Stimulated activated naive B cell treated with anti-CD40 and anti-IgM and Interleukin-4, amounts not matched to agents 10 μg/mL and 1 μg/mL and 100 μg/mL, for 72 hours (primary cell): ENCODE results near the gene SCP2.
"Not testable (repeated sequence)": the region's sequence is repeated elsewhere in the genome, so short reads cannot be mapped to it uniquely, and the experiment has no call there.

ENCODE experiments used
- ATAC-seq, 2 donors: fragments of 150-1000 bp; cut with Tn5 transposase; replicated peaks; 2 replicates each; pipeline ENCODE4 v1.10.0; 2021; ENCODE audit warnings: moderate library complexity in 1 of 2
- DNase-seq: peaks from one replicate; pipeline ENCODE4 v3.0.0; 2021
- H3K27ac Mint-ChIP-seq: one replicate; pipeline ENCODE4 v1.8.0; 2022; ENCODE audit warnings: mild to moderate bottlenecking, mixed read lengths
- H3K27me3 Mint-ChIP-seq, 2 donors: one replicate each; pipeline ENCODE4 v1.8.0; 2022; ENCODE audit warnings: mixed read lengths in 2 of 2
- H3K36me3 Mint-ChIP-seq, 2 donors: one replicate each; pipeline ENCODE4 v1.8.0; 2022; ENCODE audit warnings: mixed read lengths in 2 of 2, mild to moderate bottlenecking in 1 of 2
- H3K4me1 Mint-ChIP-seq, 2 donors: one replicate each; pipeline ENCODE4 v1.8.0; 2022; ENCODE audit warnings: mixed read lengths in 2 of 2, mild to moderate bottlenecking in 1 of 2
- H3K4me3 Mint-ChIP-seq, 2 donors: one replicate each; pipeline ENCODE4 v1.8.0; 2022; ENCODE audit warnings: mild to moderate bottlenecking in 2 of 2, mixed read lengths in 2 of 2, moderate library complexity in 1 of 2
- H3K9me3 Mint-ChIP-seq, 2 donors: one replicate each; pipeline ENCODE4 v1.8.0; 2022; ENCODE audit warnings: mixed read lengths in 2 of 2, mild to moderate bottlenecking in 1 of 2

The SCP2 gene

GRCh38 chr1:52973841-52974240 lies 46.8 kb downstream of the SCP2 start:
- no peaks in the 10 kb centered on the region for H3K27me3 Mint-ChIP-seq
- H3K4me3 Mint-ChIP-seq = no peak overlapping the region

GRCh38 chr1:52976183-52977035 lies 49.3 kb downstream of the SCP2 start:
- no peaks in the 10 kb centered on the region for H3K9me3 Mint-ChIP-seq
- no peak overlapping the region for H3K4me3 Mint-ChIP-seq
- peaks cover 2 to 4% of the 10 kb centered on the region in 2 donors for H3K36me3 Mint-ChIP-seq
- peaks cover 0 to 3% of the 10 kb centered on the region in 2 donors for H3K4me1 Mint-ChIP-seq
- no peaks in the 10 kb centered on the region for H3K27me3 Mint-ChIP-seq
- DNase-seq = no peak
- H3K27ac Mint-ChIP-seq = no peak overlapping the region
- no peak for ATAC-seq

More at GRCh38 chr1:52973841-52974240, 46.8 kb downstream of the SCP2 start:
- peaks cover 0 to 3% of the 10 kb centered on the region in 2 donors for H3K4me1 Mint-ChIP-seq
- no peaks in the 10 kb centered on the region for H3K9me3 Mint-ChIP-seq
- ATAC-seq (no peak), DNase-seq (no peak)
- H3K36me3 Mint-ChIP-seq = peaks cover 2 to 4% of the 10 kb centered on the region in 2 donors
- H3K27ac Mint-ChIP-seq = no peak overlapping the region

DNA sequence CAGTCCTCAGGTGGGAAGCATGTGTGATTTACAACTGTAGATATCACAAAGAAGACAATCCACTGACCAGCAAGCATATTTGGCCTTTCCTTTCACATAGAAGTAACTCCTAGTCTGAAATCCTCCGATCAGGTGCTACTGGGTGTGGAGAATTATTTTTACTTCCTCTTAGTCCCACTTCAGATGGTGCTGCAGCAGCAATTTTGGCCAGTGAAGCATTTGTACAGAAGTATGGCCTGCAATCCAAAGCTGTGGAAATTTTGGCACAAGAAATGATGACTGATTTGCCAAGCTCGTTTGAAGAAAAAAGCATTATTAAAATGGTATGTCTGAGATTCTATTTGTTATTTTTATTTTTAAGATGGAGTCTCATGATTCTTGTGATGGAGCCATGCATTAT lies 51.0 kb downstream of the SCP2 start:
- no peak overlapping the region for H3K4me3 Mint-ChIP-seq
- peaks cover 3 to 6% of the 10 kb centered on the region in 2 donors for H3K9me3 Mint-ChIP-seq
- peaks cover 4 to 15% of the 10 kb centered on the region in 2 donors for H3K36me3 Mint-ChIP-seq
- H3K27me3 Mint-ChIP-seq = no peaks in the 10 kb centered on the region
- ATAC-seq (no peak), DNase-seq (no peak)
- peaks cover 0 to 3% of the 10 kb centered on the region in 2 donors for H3K4me1 Mint-ChIP-seq
- H3K27ac Mint-ChIP-seq = no peak overlapping the region

GRCh38 chr1:52992733-52993132 lies 65.7 kb downstream of the SCP2 start:
- H3K9me3 Mint-ChIP-seq, H3K4me3 Mint-ChIP-seq, ATAC-seq, H3K27ac Mint-ChIP-seq, H3K4me1 Mint-ChIP-seq, DNase-seq: not testable (repeated sequence)
- H3K36me3 Mint-ChIP-seq = peaks cover 10 to 16% of the 10 kb centered on the region in 2 donors
- peaks cover 0 to 21% of the 10 kb centered on the region in 2 donors for H3K27me3 Mint-ChIP-seq

- peaks cover 0 to 21% of the 10 kb centered on the region in 2 donors for H3K27me3 Mint-ChIP-seq
- no peak for ATAC-seq
- H3K4me1 Mint-ChIP-seq = no peaks in the 10 kb centered on the region
- H3K9me3 Mint-ChIP-seq = no peaks in the 10 kb centered on the region
- H3K27ac Mint-ChIP-seq = no peak overlapping the region
- no peak for DNase-seq
- no peak overlapping the region for H3K4me3 Mint-ChIP-seq
- peaks cover 10 to 16% of the 10 kb centered on the region in 2 donors for H3K36me3 Mint-ChIP-seq
These were observed 67.6 kb downstream of the SCP2 start for GRCh38 chr1:52994656-52995055.

DNA sequence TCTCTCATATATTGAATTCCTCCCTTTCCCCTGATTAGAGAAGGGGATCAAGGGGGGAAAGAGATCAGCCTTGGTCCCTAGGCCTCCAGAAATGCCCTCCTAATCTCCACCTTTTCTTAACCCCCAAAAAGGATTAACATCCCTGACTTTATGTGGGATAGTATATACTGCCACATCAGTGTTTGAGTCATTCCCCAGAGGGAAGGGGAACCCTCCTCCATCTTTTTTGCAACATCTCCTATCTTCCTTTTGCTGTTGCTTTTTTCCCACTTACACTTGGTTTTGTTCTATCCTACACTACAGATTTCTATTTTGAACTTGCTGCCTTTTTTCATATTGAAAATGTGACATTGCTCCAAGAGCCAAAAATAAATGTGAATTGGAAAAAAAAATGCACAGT lies 69.6 kb downstream of the SCP2 start:
- H3K4me1 Mint-ChIP-seq = no peaks in the 10 kb centered on the region
- H3K27ac Mint-ChIP-seq = no peak overlapping the region
- no peak for ATAC-seq
- no peak for DNase-seq
- peaks cover 0 to 16% of the 10 kb centered on the region in 2 donors for H3K27me3 Mint-ChIP-seq
- no peak overlapping the region for H3K4me3 Mint-ChIP-seq
- H3K36me3 Mint-ChIP-seq = peaks cover 10 to 16% of the 10 kb centered on the region in 2 donors
- H3K9me3 Mint-ChIP-seq = no peaks in the 10 kb centered on the region

DNA sequence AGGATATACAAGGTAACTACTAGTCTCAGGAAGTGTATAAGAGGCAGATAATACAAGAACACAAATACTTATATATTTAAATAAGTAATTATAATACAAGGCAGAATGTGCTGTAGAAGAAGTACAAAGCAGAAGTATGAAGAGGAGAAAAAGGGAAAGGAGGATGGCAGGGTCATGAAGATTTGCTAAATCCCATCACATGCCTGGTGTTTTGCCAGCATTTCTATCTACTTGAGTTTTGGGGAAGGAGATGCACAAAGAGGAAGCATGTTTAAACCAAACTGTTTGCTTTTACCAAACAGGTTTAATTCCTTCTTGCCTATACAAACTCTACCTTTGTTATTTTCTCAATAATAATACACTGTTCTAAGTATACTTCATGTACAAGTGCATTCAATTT lies 74.1 kb downstream of the SCP2 start:
- DNase-seq = no peak
- no peak for ATAC-seq
- H3K4me3 Mint-ChIP-seq = no peak overlapping the region
- no peak overlapping the region for H3K27ac Mint-ChIP-seq
- peaks cover 11 to 26% of the 10 kb centered on the region in 2 donors for H3K27me3 Mint-ChIP-seq
- no peaks in the 10 kb centered on the region for H3K4me1 Mint-ChIP-seq
- peaks cover 6 to 22% of the 10 kb centered on the region in 2 donors for H3K36me3 Mint-ChIP-seq
- H3K9me3 Mint-ChIP-seq = peaks cover 3% of the 10 kb centered on the region in 2 donors

- Mint-ChIP-seq H3K36me3 (peaks cover 5 to 17% of the 10 kb centered on the region in 2 donors), H3K27me3 (peaks cover 20 to 34% of the 10 kb centered on the region in 2 donors)
- not testable (repeated sequence) for DNase-seq, H3K4me3 Mint-ChIP-seq, ATAC-seq, H3K4me1 Mint-ChIP-seq, H3K27ac Mint-ChIP-seq, H3K9me3 Mint-ChIP-seq
These were observed 79.5 kb downstream of the SCP2 start for GRCh38 chr1:53006612-53007011.

DNA sequence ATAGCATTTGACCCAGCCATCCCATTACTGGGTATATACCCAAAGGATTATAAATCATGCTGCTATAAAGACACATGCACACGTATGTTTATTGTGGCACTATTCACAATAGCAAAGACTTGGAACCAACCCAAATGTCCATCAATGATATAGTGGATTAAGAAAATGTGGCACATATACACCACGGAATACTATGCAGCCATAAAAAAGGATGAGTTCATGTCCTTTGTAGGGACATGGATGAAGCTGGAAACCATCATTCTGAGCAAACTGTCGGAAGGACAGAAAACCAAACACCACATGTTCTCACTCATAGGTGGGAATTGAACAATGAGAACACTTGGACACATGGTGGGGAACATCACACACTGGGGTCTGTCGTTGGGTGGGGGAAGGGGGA lies 83.2 kb downstream of the SCP2 start:
- not testable (repeated sequence) for ATAC-seq, H3K4me1 Mint-ChIP-seq, DNase-seq, H3K27ac Mint-ChIP-seq, H3K4me3 Mint-ChIP-seq, H3K9me3 Mint-ChIP-seq
- peaks cover 16 to 21% of the 10 kb centered on the region in 2 donors for H3K27me3 Mint-ChIP-seq
- H3K36me3 Mint-ChIP-seq = peaks cover 3 to 11% of the 10 kb centered on the region in 2 donors

- DNase-seq (no peak), ATAC-seq (no peak)
- Mint-ChIP-seq H3K27ac (no peak overlapping the region), H3K4me3 (no peak overlapping the region), H3K27me3 (peaks cover 9 to 11% of the 10 kb centered on the region in 2 donors), H3K4me1 (peaks cover 8 to 10% of the 10 kb centered on the region in 2 donors), H3K9me3 (peaks cover 0 to 2% of the 10 kb centered on the region in 2 donors), H3K36me3 (peaks cover 0 to 3% of the 10 kb centered on the region in 2 donors)
These were observed 84.1 kb downstream of the SCP2 start for GRCh38 chr1:53011175-53011574.

DNA sequence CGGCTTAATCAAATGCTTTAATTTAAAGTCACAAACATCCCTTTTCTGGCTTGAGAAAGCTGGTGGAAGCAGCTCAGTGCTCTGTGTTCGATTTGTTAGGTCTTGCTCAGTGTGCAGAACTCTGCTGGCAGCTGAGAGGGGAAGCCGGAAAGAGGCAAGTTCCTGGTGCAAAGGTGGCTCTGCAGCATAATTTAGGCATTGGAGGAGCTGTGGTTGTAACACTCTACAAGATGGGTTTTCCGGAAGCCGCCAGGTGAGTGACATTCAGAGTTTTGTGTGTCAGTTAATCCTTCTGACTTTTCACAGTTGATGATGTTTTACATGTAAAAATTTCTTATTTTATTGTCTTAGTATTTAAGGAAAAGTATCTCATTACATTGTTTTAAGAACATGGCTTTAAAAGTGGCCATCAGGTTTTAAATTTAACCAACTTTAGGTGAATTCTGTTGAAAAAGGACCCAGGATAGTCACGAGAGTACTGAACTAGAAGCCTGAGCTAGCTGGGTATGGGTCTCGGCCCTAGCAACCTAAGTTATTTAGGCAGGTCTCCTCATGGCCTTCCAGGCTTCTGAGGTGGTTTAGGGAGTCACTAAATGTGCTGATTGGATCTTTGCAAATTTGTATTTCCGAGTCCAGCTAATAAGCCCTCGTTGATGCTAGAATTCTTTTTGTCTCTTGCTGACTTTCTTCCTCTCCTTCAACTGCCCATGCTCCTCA lies 87.9 kb downstream of the SCP2 start:
- no peaks in the 10 kb centered on the region for H3K9me3 Mint-ChIP-seq

DNA sequence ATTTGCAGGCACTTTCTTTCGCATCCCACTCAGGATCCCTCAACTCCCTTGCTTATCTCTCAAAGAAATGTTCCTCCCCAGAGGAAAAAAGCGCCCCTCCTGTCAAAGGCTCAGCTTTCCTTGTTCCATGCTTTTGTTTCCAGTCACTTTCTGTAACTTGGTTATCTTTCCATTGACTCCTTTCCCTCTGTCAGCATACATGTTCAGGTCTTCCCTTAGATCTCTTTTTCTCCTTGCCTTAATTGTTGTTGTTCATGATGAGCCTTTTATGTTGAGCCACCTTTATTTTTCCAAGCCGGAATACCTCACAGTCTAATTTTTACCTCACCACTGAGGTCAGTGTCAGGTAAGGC lies 88.4 kb downstream of the SCP2 start:
- Mint-ChIP-seq H3K9me3 (no peaks in the 10 kb centered on the region), H3K27ac (peak overlapping the region; percentile 68), H3K4me1 (peaks cover 16 to 24% of the 10 kb centered on the region in 2 donors), H3K4me3 (peak overlapping the region; percentile 87 to 95), H3K36me3 (peaks cover 3 to 19% of the 10 kb centered on the region in 2 donors), H3K27me3 (no peaks in the 10 kb centered on the region)
- no peak for ATAC-seq
- DNase-seq = no peak

More for the DNA sequence above, 87.9 kb downstream of the SCP2 start:
- Mint-ChIP-seq H3K4me3 (peak overlapping the region; percentile 87 to 95), H3K36me3 (peaks cover 3 to 19% of the 10 kb centered on the region in 2 donors), H3K27me3 (no peaks in the 10 kb centered on the region), H3K27ac (peak overlapping the region; percentile 84), H3K4me1 (peaks cover 16 to 24% of the 10 kb centered on the region in 2 donors)
- ATAC-seq = peak; percentile 99 to 100
- DNase-seq = peak; percentile 78

DNA sequence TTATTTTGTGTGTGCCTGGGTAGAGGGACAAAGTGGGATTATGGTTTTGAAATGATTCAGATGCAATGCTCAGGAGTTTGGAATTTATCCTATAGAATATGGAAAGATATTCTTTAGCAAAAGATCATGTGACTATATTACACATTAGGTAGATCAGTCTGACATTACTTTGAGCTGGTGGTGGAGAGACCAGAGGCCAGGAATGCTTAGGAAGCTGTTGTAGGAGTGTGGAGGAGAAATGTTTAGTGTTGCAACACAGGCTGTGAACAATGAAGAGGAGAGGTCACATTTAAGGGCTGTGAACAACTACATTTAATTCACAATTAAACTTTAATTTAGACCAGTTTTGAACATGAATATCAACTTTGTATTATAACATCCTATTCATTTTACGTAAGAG lies 89.6 kb downstream of the SCP2 start:
- Mint-ChIP-seq H3K4me1 (peaks cover 16 to 24% of the 10 kb centered on the region in 2 donors), H3K27me3 (no peaks in the 10 kb centered on the region), H3K36me3 (peaks cover 3 to 23% of the 10 kb centered on the region in 2 donors), H3K4me3 (no peak overlapping the region), H3K9me3 (no peaks in the 10 kb centered on the region), H3K27ac (no peak overlapping the region)
- ATAC-seq (no peak), DNase-seq (no peak)

DNA sequence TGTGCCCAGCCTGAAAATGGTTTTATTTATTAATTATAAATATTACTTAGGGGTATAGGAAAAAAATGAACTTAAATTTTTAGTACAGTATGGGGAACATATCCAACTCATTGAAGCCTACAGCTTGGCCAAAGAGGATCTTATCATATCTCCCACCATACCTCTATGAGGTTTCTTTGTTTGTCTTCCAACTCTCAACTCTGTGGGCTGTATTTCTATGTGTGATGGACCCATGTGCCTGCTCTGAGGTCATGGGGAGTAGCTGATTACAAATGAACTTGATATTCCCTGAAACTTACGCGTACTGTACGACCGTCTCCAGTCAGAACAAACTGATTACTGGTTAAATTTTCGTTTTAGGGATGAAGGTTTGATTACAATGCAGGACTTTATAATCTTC lies 93.5 kb downstream of the SCP2 start:
- Mint-ChIP-seq H3K4me3 (no peak overlapping the region), H3K9me3 (no peaks in the 10 kb centered on the region), H3K4me1 (peaks cover 13 to 19% of the 10 kb centered on the region in 2 donors), H3K27me3 (no peaks in the 10 kb centered on the region), H3K36me3 (peaks cover 3 to 25% of the 10 kb centered on the region in 2 donors), H3K27ac (no peak overlapping the region)
- no peak for DNase-seq
- ATAC-seq = no peak
